ENCODE measurements around the gene MFN2. TPM values are rescaled to one million over a fixed set of nuclear protein-coding genes. Genes with fewer than 3 reads are reported as not detected.

MFN2 gene
- total and polyA plus RNA-seq, 8 donors: 31.2 to 68.0 (median 48.7) TPM

DNA sequence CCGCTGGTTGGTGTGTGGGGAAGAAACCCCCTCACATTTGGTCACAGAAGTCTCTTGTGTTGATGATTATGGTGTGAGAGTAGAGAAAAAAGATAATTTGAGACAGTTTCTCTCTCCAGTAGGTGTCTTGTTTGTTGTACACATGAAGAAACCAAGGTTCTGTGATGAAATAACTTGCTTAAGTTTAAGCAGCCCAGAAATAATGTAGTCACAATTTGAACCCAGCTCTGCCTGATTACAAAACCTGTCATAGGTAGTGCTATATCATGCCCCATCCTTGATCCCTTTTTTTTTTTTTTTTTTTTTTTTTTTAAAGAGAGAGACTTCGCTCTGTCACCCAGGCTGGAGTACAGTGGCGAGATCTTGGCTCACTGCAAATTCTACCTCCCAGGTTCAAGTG, 4.9 kb downstream of the MFN2 start:
- no peak for TF ChIP-seq CTCF (IDR thresholded peaks at IDR 0.05)
- TF ChIP-seq POLR2AphosphoS5 (IDR thresholded peaks at IDR 0.05): no peak
- TF ChIP-seq EP300 (IDR thresholded peaks at IDR 0.05): no peak
- no peak for TF ChIP-seq POLR2A (IDR thresholded peaks at IDR 0.05)
- peaks cover 45 to 76% (median 62%) of the 10 kb centered on the region in 4 donors for H3K4me1 ChIP-seq
- peaks cover 39 to 82% (median 80%) of the 10 kb centered on the region in 4 donors for H3K36me3 ChIP-seq
- no peaks in the 10 kb centered on the region for H3K9me3 ChIP-seq
- H3K27ac ChIP-seq: peak overlapping the region in 4 of 5 donors; percentile 52 to 75 (median 65)
- intact Hi-C loops (cut with DNase I; ENCODE audit: low total_unique reads): no loop called here
- 67 to 95% (median 92%) methylated on average over 2 to 3 of the region's 3 CpGs for WGBS, 5 donors
- DNase-seq: no peak
- no peaks in the 10 kb centered on the region for H3K27me3 ChIP-seq
- no peak overlapping the region for H3K4me3 ChIP-seq

- no peaks in the 10 kb centered on the region for H3K9me3 ChIP-seq
- 71 to 82% (median 76%) methylated on average over 6 to 7 of the region's 7 CpGs for WGBS, 5 donors
- H3K4me3 ChIP-seq: no peak overlapping the region
- intact Hi-C loops (cut with DNase I; ENCODE audit: low total_unique reads): no loop called here
- peak overlapping the region in 4 of 5 donors; percentile 52 to 75 (median 65) for H3K27ac ChIP-seq
- TF ChIP-seq POLR2A (IDR thresholded peaks at IDR 0.05) (no peak), EP300 (IDR thresholded peaks at IDR 0.05) (no peak), POLR2AphosphoS5 (IDR thresholded peaks at IDR 0.05) (no peak), CTCF (IDR thresholded peaks at IDR 0.05) (no peak)
- peaks cover 42 to 89% (median 87%) of the 10 kb centered on the region in 4 donors for H3K36me3 ChIP-seq
- H3K4me1 ChIP-seq: peaks cover 50 to 80% (median 65%) of the 10 kb centered on the region in 4 donors
- no peaks in the 10 kb centered on the region for H3K27me3 ChIP-seq
- DNase-seq: no peak
Measured at GRCh38 chr1:11985851-11986250, 5.6 kb downstream of the MFN2 start.

GRCh38 chr1:11989669-11990068, 9.4 kb downstream of the MFN2 start:
- H3K36me3 ChIP-seq: peaks cover 52 to 95% (median 92%) of the 10 kb centered on the region in 4 donors
- no peak for DNase-seq
- TF ChIP-seq CTCF (IDR thresholded peaks at IDR 0.05) (no peak), POLR2A (IDR thresholded peaks at IDR 0.05) (no peak), POLR2AphosphoS5 (IDR thresholded peaks at IDR 0.05) (no peak), EP300 (IDR thresholded peaks at IDR 0.05) (no peak)
- intact Hi-C loops (cut with DNase I; ENCODE audit: low total_unique reads): no loop called here
- H3K9me3 ChIP-seq: no peaks in the 10 kb centered on the region
- peak overlapping the region in 4 of 5 donors; percentile 31 to 74 (median 65) for H3K27ac ChIP-seq
- 87 to 92% (median 88%) methylated on average over 7 of the region's 7 CpGs for WGBS, 5 donors
- H3K4me1 ChIP-seq: peaks cover 23 to 53% (median 40%) of the 10 kb centered on the region in 4 donors
- H3K27me3 ChIP-seq: no peaks in the 10 kb centered on the region
- no peak overlapping the region for H3K4me3 ChIP-seq

- Histone ChIP-seq H3K36me3 (peaks cover 54 to 96% (median 94%) of the 10 kb centered on the region in 4 donors), H3K27ac (peak overlapping the region in 4 of 5 donors; percentile 31 to 74 (median 65)), H3K4me1 (peaks cover 19 to 45% (median 33%) of the 10 kb centered on the region in 4 donors), H3K4me3 (no peak overlapping the region), H3K9me3 (no peaks in the 10 kb centered on the region), H3K27me3 (no peaks in the 10 kb centered on the region)
- TF ChIP-seq CTCF (IDR thresholded peaks at IDR 0.05) (no peak), POLR2AphosphoS5 (IDR thresholded peaks at IDR 0.05) (peak in 1 of 3 donors; percentile 43), EP300 (IDR thresholded peaks at IDR 0.05) (no peak)
- intact Hi-C loops (cut with DNase I; ENCODE audit: low total_unique reads): no loop called here
- 65 to 86% (median 78%) methylated on average over 9 to 10 of the region's 10 CpGs for WGBS, 5 donors
- DNase-seq: no peak
Measured at GRCh38 chr1:11990303-11991032, 10.2 kb downstream of the MFN2 start.
